ENCODE data around the gene PRKACG. TPM values are rescaled to one million over a fixed set of nuclear protein-coding genes. Genes with fewer than 3 reads are reported as not detected.

The PRKACG gene
- total RNA-seq, 3 donors from 2014 or later (not counting 1 experiment from before 2014, with no cell fraction given) = not detected

GRCh38 chr9:69036309-69036708 lies 22.4 kb upstream of the PRKACG start:
- peak; percentile 38 to 41 (median 40) for ATAC-seq

GRCh38 chr9:69035438-69036308 lies 21.8 kb upstream of the PRKACG start, which contains the start of gene FXN:
TSS of gene FXN (plus strand) at chr9:69035752. CDS start at chr9:69035783, 31 bp downstream.
- WGBS (ENCODE audit: insufficient coverage) = under 1% methylated on average over 74 of the region's 75 CpGs
- peak within 1 kb of the TSS; percentile 98 for H3K4me3 Mint-ChIP-seq
- no peaks in the 10 kb centered on the region for H3K9me3 ChIP-seq (ENCODE audit: control insufficient read depth, insufficient read depth, low read length)
- no peaks in the 10 kb centered on the region for H3K27me3 Mint-ChIP-seq (ENCODE audit: low read depth in 2 of 2)
- peak within 1 kb of the TSS; percentile 34 for H3K27ac ChIP-seq (ENCODE audit: low read length)
- intact Hi-C loops (cut with micrococcal nuclease) = loop anchor here (5.0 to 10.0 kb wide), 3 partner anchors 157 to 722 kb away; a partner anchor contains a TSS
- no peaks in the 10 kb centered on the region for H3K36me3 Mint-ChIP-seq
- peaks cover 10 to 15% of the 10 kb centered on the region in 2 donors for H3K4me1 Mint-ChIP-seq
- H3K27me3 ChIP-seq (ENCODE audit: control insufficient read depth, insufficient read depth, low read length) = no peaks in the 10 kb centered on the region
- peak; percentile 90 for TF ChIP-seq CTCF (IDR thresholded peaks at IDR 0.05)
- H3K27ac Mint-ChIP-seq = peak within 1 kb of the TSS; percentile 92 to 93
- ATAC-seq = peak; percentile 89 to 95 (median 89)
- H3K9me3 Mint-ChIP-seq = no peaks in the 10 kb centered on the region
- peaks cover 14% of the 10 kb centered on the region for H3K4me1 ChIP-seq (ENCODE audit: control insufficient read depth, insufficient read depth, low read length)
- no peaks in the 10 kb centered on the region for H3K36me3 ChIP-seq (ENCODE audit: control insufficient read depth, insufficient read depth, low read length)
- peak within 1 kb of the TSS; percentile 78 for H3K4me3 ChIP-seq (ENCODE audit: low read length)
- peak; percentile 79 to 88 for DNase-seq

More at GRCh38 chr9:69036309-69036708, 22.4 kb upstream of the PRKACG start:
- DNase-seq = peak in 1 of 2 donors; percentile 65
- WGBS (ENCODE audit: insufficient coverage) = 5% methylated on average over 14 of the region's 14 CpGs
- intact Hi-C loops (cut with micrococcal nuclease) = loop anchor here (5.0 to 10.0 kb wide), 3 partner anchors 156 to 721 kb away; a partner anchor contains a TSS
- Histone ChIP-seq H3K27me3 (ENCODE audit: control insufficient read depth, insufficient read depth, low read length) (no peaks in the 10 kb centered on the region), H3K9me3 (ENCODE audit: control insufficient read depth, insufficient read depth, low read length) (no peaks in the 10 kb centered on the region), H3K4me1 (ENCODE audit: control insufficient read depth, insufficient read depth, low read length) (peaks cover 14% of the 10 kb centered on the region), H3K4me3 (ENCODE audit: low read length) (peak overlapping the region; percentile 78), H3K36me3 (ENCODE audit: control insufficient read depth, insufficient read depth, low read length) (no peaks in the 10 kb centered on the region), H3K27ac (ENCODE audit: low read length) (peak overlapping the region; percentile 34)
- no peaks in the 10 kb centered on the region for H3K27me3 Mint-ChIP-seq (ENCODE audit: low read depth in 2 of 2)
- peaks cover 10 to 20% of the 10 kb centered on the region in 2 donors for H3K4me1 Mint-ChIP-seq
- no peaks in the 10 kb centered on the region for H3K36me3 Mint-ChIP-seq
- H3K27ac Mint-ChIP-seq = peak overlapping the region; percentile 92 to 93
- TF ChIP-seq CTCF (IDR thresholded peaks at IDR 0.05) = no peak
- no peaks in the 10 kb centered on the region for H3K9me3 Mint-ChIP-seq
- peak overlapping the region; percentile 98 for H3K4me3 Mint-ChIP-seq

- Histone ChIP-seq H3K27ac (ENCODE audit: low read length) (no peak overlapping the region), H3K4me1 (ENCODE audit: control insufficient read depth, insufficient read depth, low read length) (peaks cover 17% of the 10 kb centered on the region), H3K9me3 (ENCODE audit: control insufficient read depth, insufficient read depth, low read length) (no peaks in the 10 kb centered on the region), H3K36me3 (ENCODE audit: control insufficient read depth, insufficient read depth, low read length) (no peaks in the 10 kb centered on the region), H3K27me3 (ENCODE audit: control insufficient read depth, insufficient read depth, low read length) (no peaks in the 10 kb centered on the region), H3K4me3 (ENCODE audit: low read length) (no peak overlapping the region)
- no peaks in the 10 kb centered on the region for H3K36me3 Mint-ChIP-seq
- peak overlapping the region; percentile 61 for H3K4me3 Mint-ChIP-seq
- no peak for TF ChIP-seq CTCF (IDR thresholded peaks at IDR 0.05)
- WGBS (ENCODE audit: insufficient coverage) = 96% methylated on average over 2 of the region's 2 CpGs
- intact Hi-C loops (cut with micrococcal nuclease) = loop anchor here (10.0 kb wide), 1 partner anchor 249 kb away; a partner anchor contains a TSS
- peaks cover 25 to 29% of the 10 kb centered on the region in 2 donors for H3K4me1 Mint-ChIP-seq
- no peaks in the 10 kb centered on the region for H3K27me3 Mint-ChIP-seq (ENCODE audit: low read depth in 2 of 2)
- no peaks in the 10 kb centered on the region for H3K9me3 Mint-ChIP-seq
- DNase-seq (no peak), ATAC-seq (no peak)
- H3K27ac Mint-ChIP-seq = no peak overlapping the region
Measured at GRCh38 chr9:69034071-69034470, 20.2 kb upstream of the PRKACG start.
